ENCODE data around the gene NUTM2D.
A peak's percentile ranks its signal among the peaks of the same experiment; 100 is the strongest.
"Not testable (repeated sequence)": the region's sequence is repeated elsewhere in the genome, so short reads cannot be mapped to it uniquely, and the experiment has no call there.

NUTM2D gene, protein sequence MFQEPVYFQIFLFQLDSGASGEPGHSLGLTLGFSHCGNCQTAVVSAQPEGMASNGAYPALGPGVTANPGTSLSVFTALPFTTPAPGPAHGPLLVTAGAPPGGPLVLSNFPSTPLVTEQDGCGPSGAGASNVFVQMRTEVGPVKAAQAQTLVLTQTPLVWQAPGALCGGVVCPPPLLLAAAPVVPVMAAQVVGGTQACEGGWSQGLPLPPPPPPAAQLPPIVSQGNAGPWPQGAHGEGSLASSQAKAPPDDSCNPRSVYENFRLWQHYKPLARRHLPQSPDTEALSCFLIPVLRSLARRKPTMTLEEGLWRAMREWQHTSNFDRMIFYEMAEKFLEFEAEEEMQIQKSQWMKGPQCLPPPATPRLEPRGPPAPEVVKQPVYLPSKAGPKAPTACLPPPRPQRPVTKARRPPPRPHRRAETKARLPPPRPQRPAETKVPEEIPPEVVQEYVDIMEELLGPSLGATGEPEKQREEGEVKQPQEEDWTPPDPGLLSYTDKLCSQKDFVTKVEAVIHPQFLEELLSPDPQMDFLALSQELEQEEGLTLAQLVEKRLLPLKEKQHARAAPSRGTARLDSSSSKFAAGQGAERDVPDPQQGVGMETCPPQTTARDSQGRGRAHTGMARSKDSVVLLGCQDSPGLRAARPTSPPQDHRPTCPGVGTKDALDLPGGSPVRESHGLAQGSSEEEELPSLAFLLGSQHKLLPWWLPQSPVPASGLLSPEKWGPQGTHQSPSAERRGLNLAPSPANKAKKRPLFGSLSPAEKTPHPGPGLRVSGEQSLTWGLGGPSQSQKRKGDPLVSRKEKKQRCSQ

DNA sequence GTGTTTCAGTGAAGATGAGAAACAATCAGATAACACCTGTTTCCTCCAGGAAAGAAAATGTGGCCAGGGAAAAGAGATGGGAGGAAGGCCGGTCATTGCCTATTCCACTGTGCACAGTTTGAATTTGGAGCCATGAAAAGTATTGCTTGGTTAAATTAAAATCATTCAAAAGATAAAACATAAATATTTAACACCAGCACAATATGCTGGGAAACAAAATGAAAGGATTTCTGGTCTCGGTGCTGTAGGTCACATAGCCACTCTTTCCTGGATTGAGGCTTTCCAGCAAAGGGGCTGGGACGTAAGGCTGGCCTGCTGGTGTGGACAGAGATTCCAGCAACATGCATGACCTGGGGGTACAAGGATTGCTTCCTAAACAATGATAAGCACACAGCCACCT, at the start of gene NUTM2D:
Gene NUTM2D (plus strand): TSS at position 301 of the 400 bp plus-strand sequence. CDS start 522 bp downstream, outside the sequence.
- DNase-seq; intact Hi-C loops (cut with DNase I): not testable (repeated sequence)

- DNase-seq; intact Hi-C loops (cut with DNase I): not testable (repeated sequence)
Observed at GRCh38 chr10:87308702-87309101, 48.8 kb upstream of the NUTM2D start.

- DNase-seq; intact Hi-C loops (cut with DNase I): not testable (repeated sequence)
Observed at GRCh38 chr10:87309657-87310056, 47.9 kb upstream of the NUTM2D start.

- DNase-seq; intact Hi-C loops (cut with DNase I): not testable (repeated sequence)
Observed at GRCh38 chr10:87311521-87311920, 46.0 kb upstream of the NUTM2D start.

- intact Hi-C loops (cut with DNase I), result not testable (repeated sequence)
Observed at GRCh38 chr10:87313649-87314359, 43.7 kb upstream of the NUTM2D start.

DNA sequence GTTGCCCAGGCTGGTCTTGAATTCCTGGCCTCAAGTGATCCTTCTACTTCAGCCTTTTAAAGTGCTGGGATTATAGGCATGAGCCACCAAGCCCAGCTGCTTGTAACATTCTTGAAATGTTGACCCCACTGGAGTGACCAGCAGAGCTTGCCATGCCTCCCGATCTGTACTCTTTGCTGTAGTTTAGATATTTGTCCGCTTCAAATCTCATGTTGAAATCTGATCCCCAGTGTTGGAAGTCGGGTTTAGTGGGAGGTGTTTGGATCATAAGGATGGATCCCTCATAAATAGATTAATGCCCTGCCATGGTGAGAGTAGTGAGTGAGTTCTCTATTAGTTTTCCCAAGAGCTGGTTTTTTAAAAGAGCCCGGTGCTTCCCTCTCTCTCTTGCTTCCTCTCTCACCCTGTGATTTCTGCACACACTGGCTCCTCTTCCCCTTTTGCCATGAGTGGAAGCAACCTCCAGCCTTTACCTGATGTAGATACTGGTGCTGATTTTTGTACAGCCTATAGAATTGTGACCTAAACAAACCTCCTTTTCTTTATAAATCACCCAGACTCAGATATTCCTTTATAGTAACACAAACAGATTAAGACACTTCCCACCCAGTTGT, 43.1 kb upstream of the NUTM2D start:
- intact Hi-C loops (cut with DNase I); DNase-seq: not testable (repeated sequence)

More at GRCh38 chr10:87313649-87314359, 43.7 kb upstream of the NUTM2D start:
- DNase-seq, result peak in 1 of 10 donors; percentile 52

DNA sequence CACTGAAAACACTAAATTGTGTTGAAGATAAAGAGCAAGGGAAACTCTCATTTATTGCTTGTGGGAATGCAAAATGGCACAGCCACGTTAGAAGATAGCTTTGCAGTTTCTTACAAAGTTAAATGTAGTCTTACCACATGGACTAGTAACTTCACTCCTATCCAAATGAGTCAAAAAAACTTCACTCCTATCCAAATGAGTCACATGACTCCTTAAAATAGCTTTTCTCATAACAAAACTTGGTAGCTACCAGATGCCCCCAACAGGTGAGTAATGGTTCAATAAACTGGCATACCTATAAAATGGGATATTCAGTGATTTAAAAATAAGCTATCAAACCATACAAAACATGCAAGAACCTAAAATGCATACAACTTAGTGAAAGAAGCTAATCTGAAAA, 36.0 kb upstream of the NUTM2D start:
- DNase-seq; intact Hi-C loops (cut with DNase I): not testable (repeated sequence)

- DNase-seq; intact Hi-C loops (cut with DNase I): not testable (repeated sequence)
Observed at GRCh38 chr10:87324559-87324958, 33.0 kb upstream of the NUTM2D start.

- intact Hi-C loops (cut with DNase I); DNase-seq: not testable (repeated sequence)
Observed at GRCh38 chr10:87327958-87328357, 29.6 kb upstream of the NUTM2D start.

GRCh38 chr10:87329131-87329530, 28.4 kb upstream of the NUTM2D start:
- intact Hi-C loops (cut with DNase I); DNase-seq: not testable (repeated sequence)

DNA sequence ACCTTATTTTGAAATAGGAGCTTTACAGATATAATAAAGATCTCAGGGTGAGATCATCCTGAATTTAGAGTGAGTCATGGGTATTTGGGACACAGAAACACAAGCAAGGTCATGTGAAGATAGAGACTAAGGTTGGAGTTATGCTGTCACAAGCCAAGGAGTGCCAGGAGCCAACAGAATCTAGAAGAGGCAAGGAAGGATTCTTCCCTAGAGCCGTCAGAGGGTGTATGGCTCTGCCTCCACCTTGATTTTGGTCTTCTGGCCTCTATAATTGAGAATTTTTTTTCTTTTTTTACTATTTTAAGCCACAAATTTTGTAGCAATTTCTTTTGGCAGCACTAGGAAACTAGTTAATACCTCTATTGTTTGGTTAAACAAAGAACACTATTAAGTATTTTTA, 24.9 kb upstream of the NUTM2D start:
- DNase-seq; intact Hi-C loops (cut with DNase I): not testable (repeated sequence)

- DNase-seq; intact Hi-C loops (cut with DNase I): not testable (repeated sequence)
Observed at GRCh38 chr10:87340411-87340810, 17.1 kb upstream of the NUTM2D start.

DNA sequence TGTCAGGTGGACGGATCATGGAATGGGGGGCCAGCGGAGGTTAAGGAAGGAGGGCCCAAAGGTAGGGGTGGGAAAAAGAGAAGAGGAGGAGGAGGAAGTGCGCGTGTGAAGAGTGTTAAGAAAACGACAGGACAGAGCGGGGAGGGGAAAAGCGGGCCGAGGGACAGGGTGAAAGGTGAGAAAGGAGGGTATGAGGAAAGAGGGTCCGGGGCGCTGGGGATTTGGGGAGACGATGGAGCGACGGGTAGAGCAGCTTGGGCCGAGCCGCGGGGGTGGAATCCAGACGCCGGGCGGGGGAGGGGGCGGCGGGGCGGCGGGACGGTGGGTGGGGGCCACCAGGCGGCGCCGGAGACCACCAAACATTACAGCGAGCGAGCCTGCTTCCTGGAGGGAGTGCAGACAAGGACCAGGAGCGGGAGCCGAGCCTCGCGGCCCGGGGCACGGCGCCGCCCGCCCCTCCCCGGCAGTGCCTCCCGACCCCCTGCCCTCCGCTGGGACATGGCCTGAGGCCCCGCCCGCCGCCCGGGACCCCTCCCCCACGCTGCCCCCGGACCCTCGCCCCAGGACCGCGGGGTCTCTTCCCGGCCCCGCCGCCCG, 15.9 kb upstream of the NUTM2D start:
- intact Hi-C loops (cut with DNase I), result not testable (repeated sequence)
- peak in 2 of 10 donors; percentile 47 to 54 for DNase-seq

DNA sequence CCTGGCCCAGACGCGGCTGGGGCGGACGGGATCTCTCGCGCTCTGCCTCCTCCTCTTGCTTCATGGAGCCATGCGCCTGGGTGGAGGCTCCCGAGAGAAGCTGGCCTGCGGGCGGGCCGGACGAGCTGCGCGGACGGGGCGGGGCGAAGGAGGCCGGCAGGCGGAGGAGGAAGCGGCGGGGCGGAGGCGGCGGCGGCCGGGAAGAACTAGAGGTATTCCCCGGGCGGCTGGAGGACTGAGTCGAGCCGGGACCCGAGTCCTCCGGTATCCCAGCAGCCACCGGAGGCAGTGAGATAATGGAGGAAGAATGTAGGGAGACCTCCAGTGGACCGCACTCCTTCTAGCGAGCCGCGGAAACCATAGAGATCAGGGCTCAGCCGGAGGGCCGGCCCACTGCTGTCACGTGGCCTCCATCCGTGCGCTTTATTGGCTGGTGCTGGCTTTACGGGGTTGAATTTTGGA, 15.3 kb upstream of the NUTM2D start:
- peak; percentile 45 to 98 (median 89) for DNase-seq
- intact Hi-C loops (cut with DNase I), result not testable (repeated sequence)

DNA sequence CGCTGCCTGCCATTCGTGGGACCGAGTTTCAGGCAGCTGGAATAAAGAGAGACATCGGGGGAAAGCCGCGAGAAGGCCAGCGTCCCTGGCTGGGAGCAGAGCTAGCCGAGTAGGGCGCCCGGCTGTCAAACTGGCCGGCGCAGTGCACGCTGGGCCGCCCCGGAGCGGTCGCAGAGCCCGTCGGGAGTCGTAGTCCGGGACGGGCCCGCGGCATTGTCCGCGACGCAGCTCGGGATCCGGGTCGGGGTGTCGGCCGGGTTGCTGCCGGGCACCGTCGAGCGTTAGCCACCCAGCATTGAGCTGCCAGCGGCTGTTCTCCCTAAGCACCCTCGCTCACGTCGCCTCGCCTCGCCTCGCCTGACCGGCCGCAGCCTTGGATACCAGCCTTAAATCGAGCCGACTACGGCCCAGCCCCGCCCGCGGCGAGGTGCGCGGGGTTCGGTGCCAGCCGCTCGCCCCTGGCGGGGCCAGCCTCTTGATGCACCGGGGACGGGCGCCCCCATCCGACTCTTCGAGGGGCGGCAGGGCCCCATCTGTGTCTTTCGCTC, 14.8 kb upstream of the NUTM2D start:
- intact Hi-C loops (cut with DNase I), result not testable (repeated sequence)
- DNase-seq, result peak; percentile 44 to 97 (median 82)

DNA sequence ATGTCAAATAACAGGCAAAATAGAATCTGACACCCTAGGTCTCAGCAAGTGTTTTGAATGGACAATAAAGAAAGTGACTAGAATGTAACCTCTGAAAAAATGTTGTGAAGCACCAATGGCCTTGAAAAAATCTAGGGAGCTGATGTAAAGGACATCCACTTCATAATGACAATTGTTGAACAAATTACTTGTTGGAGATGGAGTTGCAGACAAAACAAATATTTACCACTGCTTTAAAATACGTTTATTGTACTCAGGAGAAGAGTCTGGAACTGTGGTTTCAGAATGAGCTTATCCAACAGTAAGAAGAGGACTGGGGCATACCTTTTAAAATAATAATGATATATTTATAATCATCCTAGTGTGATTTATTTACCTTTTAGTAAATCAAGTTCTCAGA, 11.8 kb upstream of the NUTM2D start:
- intact Hi-C loops (cut with DNase I); DNase-seq: not testable (repeated sequence)

DNA sequence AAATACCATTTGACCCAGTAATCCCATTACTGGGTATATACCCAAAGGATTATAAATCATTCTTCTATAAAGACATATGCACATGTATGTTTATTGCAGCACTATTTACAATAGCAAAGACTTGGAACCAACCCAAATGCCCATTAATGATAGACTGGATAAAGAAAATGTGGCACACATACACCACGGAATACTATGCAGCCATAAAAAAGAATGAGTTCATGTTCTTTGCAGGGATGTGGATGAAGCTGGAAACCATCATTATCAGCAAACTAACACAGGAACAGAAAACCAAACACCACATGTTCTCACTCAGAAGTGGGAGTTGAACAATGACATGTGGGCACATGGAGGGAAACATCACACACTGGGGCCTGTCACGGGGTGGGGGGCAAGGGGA, 7.4 kb upstream of the NUTM2D start:
- intact Hi-C loops (cut with DNase I); DNase-seq: not testable (repeated sequence)

DNA sequence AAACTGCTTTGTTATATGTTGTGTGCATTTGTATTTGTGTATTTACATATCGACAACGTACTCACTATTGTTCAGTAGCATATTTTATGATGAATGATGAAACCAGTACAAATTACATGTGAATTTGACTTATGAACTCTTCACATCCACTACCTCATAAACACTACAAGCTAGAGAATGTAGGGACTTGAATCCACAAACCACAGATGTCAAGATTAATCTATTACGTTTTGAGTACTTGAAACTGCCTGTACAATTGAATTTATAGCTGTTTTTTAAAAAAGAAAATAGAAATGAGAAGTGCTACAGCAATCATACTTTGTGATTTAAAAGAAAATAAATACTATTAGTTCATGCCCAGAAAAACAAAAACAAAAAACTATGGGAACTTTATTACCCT, 4.7 kb upstream of the NUTM2D start:
- intact Hi-C loops (cut with DNase I); DNase-seq: not testable (repeated sequence)

DNA sequence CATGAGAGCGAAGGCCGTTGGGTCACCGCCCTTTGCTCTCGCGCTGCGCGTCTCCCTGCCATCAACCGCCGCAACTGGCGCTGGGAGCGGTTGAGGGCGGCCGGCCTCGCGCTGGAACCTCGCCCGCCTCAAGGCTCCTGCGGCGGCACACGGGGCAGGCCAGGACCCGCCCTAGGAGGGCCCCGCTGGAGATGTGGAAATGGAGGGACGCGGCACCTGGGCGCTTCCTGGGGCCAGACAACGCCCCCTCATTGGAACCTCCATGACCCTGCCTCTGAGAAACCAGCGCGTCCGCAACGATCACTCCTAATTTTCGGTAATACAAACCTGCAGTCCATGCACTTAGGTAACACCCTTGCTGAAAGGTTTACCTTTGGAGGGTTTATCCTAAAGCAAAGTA, 2.4 kb upstream of the NUTM2D start:
- intact Hi-C loops (cut with DNase I); DNase-seq: not testable (repeated sequence)

All from posterior cingulate gyrus (tissue), 11 donors.